ENCODE data around the gene SCLY. TPM values are rescaled to one million over a fixed set of nuclear protein-coding genes. Genes with fewer than 3 reads are reported as not detected.
"Not testable (repeated sequence)": the region's sequence is repeated elsewhere in the genome, so short reads cannot be mapped to it uniquely, and the experiment has no call there.

The SCLY gene
- total and polyA plus RNA-seq, 12 donors = 8.3 to 14.5 (median 11.4) TPM

- ATAC-seq = no peak
- Histone ChIP-seq H3K4me3 (no peak overlapping the region), H3K27ac (no peak overlapping the region), H3K27me3 (no peaks in the 10 kb centered on the region), H3K4me1 (peaks cover 0 to 13% (median 8%) of the 10 kb centered on the region in 9 donors), H3K36me3 (no peaks in the 10 kb centered on the region), H3K9me3 (no peaks in the 10 kb centered on the region)
- DNase-seq = no peak
- no peak for TF ChIP-seq CTCF (IDR thresholded peaks at IDR 0.05)
- WGBS, 2 donors = 54 to 56% methylated on average over 3 of the region's 3 CpGs
- intact Hi-C loops (cut with DNase I) = no loop called here
Measured at GRCh38 chr2:238055841-238056240, 5.0 kb upstream of the SCLY start.

- DNase-seq; intact Hi-C loops (cut with DNase I); H3K27ac ChIP-seq; H3K4me3 ChIP-seq; ATAC-seq; H3K36me3 ChIP-seq; H3K9me3 ChIP-seq; H3K27me3 ChIP-seq: not testable (repeated sequence)
- 85 to 87% methylated on average over 33 to 44 of the region's 44 CpGs for WGBS, 2 donors
- peaks cover 2 to 25% (median 17%) of the 10 kb centered on the region in 9 donors for H3K4me1 ChIP-seq
Measured at GRCh38 chr2:238057696-238058575, 2.9 kb upstream of the SCLY start.

GRCh38 chr2:238059505-238059904 is 1.3 kb upstream of the SCLY start:
- WGBS, 2 donors = 74 to 75% methylated on average over 3 of the region's 3 CpGs
- Histone ChIP-seq H3K4me1 (peaks cover 2 to 25% (median 17%) of the 10 kb centered on the region in 9 donors), H3K36me3 (peaks cover 0 to 4% (median 0%) of the 10 kb centered on the region in 9 donors), H3K9me3 (no peaks in the 10 kb centered on the region), H3K27ac (peak overlapping the region in 2 of 10 donors; percentile 92 to 96), H3K4me3 (peak overlapping the region in 7 of 10 donors; percentile 76 to 95 (median 82)), H3K27me3 (no peaks in the 10 kb centered on the region)
- DNase-seq (no peak), ATAC-seq (no peak)
- TF ChIP-seq CTCF (IDR thresholded peaks at IDR 0.05) = no peak
- intact Hi-C loops (cut with DNase I) = no loop called here

GRCh38 chr2:238060096-238060541 is 682 bp upstream of the SCLY start:
- peaks cover 2 to 25% (median 17%) of the 10 kb centered on the region in 9 donors for H3K4me1 ChIP-seq
- peak overlapping the region; percentile 69 to 96 (median 88) for H3K27ac ChIP-seq
- intact Hi-C loops (cut with DNase I) = loop anchor here in 4 of 10 donors (5.0 to 10.0 kb wide), 4 partner anchors 82 to 205 kb away; partner anchors contain the start of genes UBE2F (in 3 of the 4) and RAMP1 (in 1 of the 4)
- DNase-seq (no peak), ATAC-seq (peak in 1 of 8 donors; percentile 10)
- 1% methylated on average over 18 of the region's 18 CpGs for WGBS, 2 donors
- TF ChIP-seq CTCF (IDR thresholded peaks at IDR 0.05) = no peak
- H3K27me3 ChIP-seq = no peaks in the 10 kb centered on the region
- peak overlapping the region; percentile 70 to 95 (median 81) for H3K4me3 ChIP-seq
- no peaks in the 10 kb centered on the region for H3K9me3 ChIP-seq
- peaks cover 0 to 10% (median 0%) of the 10 kb centered on the region in 9 donors for H3K36me3 ChIP-seq

Measured in heart right ventricle (tissue), 16 donors.